ENCODE data around the gene MAN2B2. TPM values are rescaled to one million over a fixed set of nuclear protein-coding genes. Genes with fewer than 3 reads are reported as not detected.

The MAN2B2 gene
- total and polyA plus RNA-seq, 4 experiments from 2014 or later, result 11.2 to 53.2 (median 41.0) TPM

DNA sequence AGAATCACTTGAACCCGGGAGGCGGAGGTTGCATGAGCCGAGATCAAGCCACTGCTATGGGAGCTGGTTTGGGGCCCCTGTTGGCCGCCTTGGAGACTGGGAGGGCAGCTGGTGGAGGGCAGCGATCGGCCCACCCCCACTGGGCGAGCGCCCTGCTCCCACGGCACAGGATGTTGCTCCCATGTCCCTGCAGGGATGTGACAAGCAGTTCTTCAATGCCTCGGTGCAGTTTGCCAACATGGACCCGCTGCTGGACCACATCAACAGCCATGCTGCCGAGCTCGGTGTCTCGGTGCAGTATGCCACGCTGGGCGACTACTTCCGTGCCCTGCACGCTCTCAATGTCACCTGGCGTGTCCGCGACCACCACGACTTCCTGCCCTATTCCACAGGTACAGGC, 19.4 kb downstream of the MAN2B2 start:
- no peak overlapping the region for H3K4me3 Mint-ChIP-seq
- DNase-seq, result no peak
- no peak overlapping the region for H3K27ac Mint-ChIP-seq
- ChIA-PET CTCF (ENCODE audit: partially characterized antibody) (no interaction called here), POLR2A (ENCODE audit: partially characterized antibody) (no interaction called here)
- no peaks in the 10 kb centered on the region for H3K9me3 Mint-ChIP-seq
- Histone ChIP-seq H3K9me3 (ENCODE audit: control insufficient read depth in 1 of 2, low read length in 2 of 2) (no peaks in the 10 kb centered on the region), H3K4me1 (ENCODE audit: insufficient read depth, low read length) (no peaks in the 10 kb centered on the region), H3K27me3 (ENCODE audit: insufficient read depth, low read length) (no peaks in the 10 kb centered on the region), H3K36me3 (ENCODE audit: insufficient read depth, low read length) (peaks cover 20% of the 10 kb centered on the region), H3K4me3 (ENCODE audit: low read length in 2 of 2) (no peak overlapping the region), H3K27ac (ENCODE audit: low read depth, low read length) (no peak overlapping the region)
- peaks cover 17 to 59% of the 10 kb centered on the region in 2 donors for H3K36me3 Mint-ChIP-seq
- intact Hi-C loops (cut with micrococcal nuclease), result no loop called here
- no peaks in the 10 kb centered on the region for H3K27me3 Mint-ChIP-seq
- H3K4me1 Mint-ChIP-seq, result no peaks in the 10 kb centered on the region

GRCh38 chr4:6594826-6595355, 19.9 kb downstream of the MAN2B2 start:
- DNase-seq, result no peak
- intact Hi-C loops (cut with micrococcal nuclease), result no loop called here
- Histone ChIP-seq H3K4me3 (ENCODE audit: low read length in 2 of 2) (no peak overlapping the region), H3K27ac (ENCODE audit: low read depth, low read length) (no peak overlapping the region), H3K36me3 (ENCODE audit: insufficient read depth, low read length) (peaks cover 21% of the 10 kb centered on the region), H3K27me3 (ENCODE audit: insufficient read depth, low read length) (no peaks in the 10 kb centered on the region), H3K9me3 (ENCODE audit: control insufficient read depth in 1 of 2, low read length in 2 of 2) (no peaks in the 10 kb centered on the region), H3K4me1 (ENCODE audit: insufficient read depth, low read length) (no peaks in the 10 kb centered on the region)
- H3K36me3 Mint-ChIP-seq, result peaks cover 20 to 57% of the 10 kb centered on the region in 2 donors
- H3K27ac Mint-ChIP-seq, result no peak overlapping the region
- H3K9me3 Mint-ChIP-seq, result no peaks in the 10 kb centered on the region
- H3K4me1 Mint-ChIP-seq, result no peaks in the 10 kb centered on the region
- H3K4me3 Mint-ChIP-seq, result no peak overlapping the region
- ChIA-PET POLR2A (ENCODE audit: partially characterized antibody) (no interaction called here), CTCF (ENCODE audit: partially characterized antibody) (no interaction called here)
- H3K27me3 Mint-ChIP-seq, result no peaks in the 10 kb centered on the region

DNA sequence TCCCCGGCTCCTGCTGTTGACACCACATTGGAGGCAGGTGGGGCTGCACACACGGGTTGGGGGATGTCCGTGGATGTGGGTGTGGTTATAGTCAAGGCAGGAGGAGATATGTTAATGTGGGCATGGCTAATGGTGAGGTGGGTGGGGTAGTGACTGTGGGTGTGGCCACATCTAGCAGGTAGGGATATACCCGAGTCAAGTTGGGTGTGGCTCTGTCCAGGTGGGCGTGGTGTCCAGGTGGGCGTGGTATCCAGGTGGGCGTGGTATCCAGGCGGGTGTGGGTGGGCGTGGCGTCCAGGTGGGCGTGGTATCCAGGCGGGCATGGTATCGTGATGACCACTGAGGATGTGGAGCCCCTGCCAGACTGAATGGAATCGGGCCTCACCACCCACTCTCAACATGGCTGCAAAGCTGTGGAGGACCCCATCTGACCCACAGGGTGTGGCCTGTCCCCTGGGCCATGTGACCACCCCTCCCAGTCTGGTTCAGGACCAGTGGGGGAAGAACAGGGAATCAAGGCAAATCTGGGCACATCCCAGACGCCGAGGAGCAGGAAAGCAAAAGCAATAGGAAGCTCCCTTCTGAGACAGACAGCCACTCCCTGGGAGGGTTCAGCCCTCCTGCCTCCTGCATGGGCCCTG, 21.0 kb downstream of the MAN2B2 start:
- no peak overlapping the region for H3K4me3 ChIP-seq (ENCODE audit: low read length in 2 of 2)
- Mint-ChIP-seq H3K36me3 (peaks cover 24 to 61% of the 10 kb centered on the region in 2 donors), H3K4me1 (no peaks in the 10 kb centered on the region), H3K27me3 (no peaks in the 10 kb centered on the region), H3K27ac (no peak overlapping the region), H3K9me3 (no peaks in the 10 kb centered on the region), H3K4me3 (no peak overlapping the region)
- H3K9me3 ChIP-seq (ENCODE audit: control insufficient read depth in 1 of 2, low read length in 2 of 2), result no peaks in the 10 kb centered on the region
- H3K27me3 ChIP-seq (ENCODE audit: insufficient read depth, low read length), result no peaks in the 10 kb centered on the region
- peaks cover 33% of the 10 kb centered on the region for H3K36me3 ChIP-seq (ENCODE audit: insufficient read depth, low read length)
- H3K27ac ChIP-seq (ENCODE audit: low read depth, low read length), result no peak overlapping the region
- intact Hi-C loops (cut with micrococcal nuclease), result no loop called here
- ChIA-PET POLR2A (ENCODE audit: partially characterized antibody) (no interaction called here), CTCF (ENCODE audit: partially characterized antibody) (no interaction called here)
- no peaks in the 10 kb centered on the region for H3K4me1 ChIP-seq (ENCODE audit: insufficient read depth, low read length)
- no peak for DNase-seq

GRCh38 chr4:6596948-6597347, 22.0 kb downstream of the MAN2B2 start:
- Mint-ChIP-seq H3K4me1 (no peaks in the 10 kb centered on the region), H3K27me3 (no peaks in the 10 kb centered on the region), H3K9me3 (no peaks in the 10 kb centered on the region), H3K27ac (no peak overlapping the region), H3K4me3 (no peak overlapping the region), H3K36me3 (peaks cover 26 to 64% of the 10 kb centered on the region in 2 donors)
- no peak for DNase-seq
- ChIA-PET POLR2A (ENCODE audit: partially characterized antibody) (no interaction called here), CTCF (ENCODE audit: partially characterized antibody) (no interaction called here)
- Histone ChIP-seq H3K36me3 (ENCODE audit: insufficient read depth, low read length) (peaks cover 34% of the 10 kb centered on the region), H3K27ac (ENCODE audit: low read depth, low read length) (no peak overlapping the region), H3K4me1 (ENCODE audit: insufficient read depth, low read length) (no peaks in the 10 kb centered on the region), H3K9me3 (ENCODE audit: control insufficient read depth in 1 of 2, low read length in 2 of 2) (no peaks in the 10 kb centered on the region), H3K4me3 (ENCODE audit: low read length in 2 of 2) (no peak overlapping the region), H3K27me3 (ENCODE audit: insufficient read depth, low read length) (no peaks in the 10 kb centered on the region)
- intact Hi-C loops (cut with micrococcal nuclease), result no loop called here

DNA sequence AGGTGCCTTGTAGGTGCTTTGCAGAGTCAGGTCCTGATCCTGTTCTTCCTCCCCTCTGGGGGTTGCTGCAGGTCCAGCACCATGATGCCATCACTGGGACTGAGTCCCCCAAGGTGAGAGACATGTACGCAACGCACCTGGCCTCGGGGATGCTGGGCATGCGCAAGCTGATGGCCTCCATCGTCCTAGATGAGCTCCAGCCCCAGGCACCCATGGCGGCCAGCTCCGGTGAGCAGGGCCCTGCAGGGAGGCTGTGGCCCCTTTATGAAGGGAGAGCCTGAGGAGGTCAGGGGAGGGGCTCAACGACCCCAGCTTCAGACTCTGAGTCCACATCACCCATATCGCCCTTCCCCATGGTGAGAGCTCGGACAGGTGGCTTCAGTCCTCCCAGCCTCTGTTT, 23.1 kb downstream of the MAN2B2 start:
- Mint-ChIP-seq H3K4me3 (no peak overlapping the region), H3K9me3 (no peaks in the 10 kb centered on the region), H3K4me1 (no peaks in the 10 kb centered on the region), H3K27ac (no peak overlapping the region), H3K36me3 (peaks cover 37 to 68% of the 10 kb centered on the region in 2 donors), H3K27me3 (no peaks in the 10 kb centered on the region)
- DNase-seq, result no peak
- no peaks in the 10 kb centered on the region for H3K27me3 ChIP-seq (ENCODE audit: insufficient read depth, low read length)
- CTCF ChIA-PET (ENCODE audit: partially characterized antibody), result no interaction called here
- no peaks in the 10 kb centered on the region for H3K4me1 ChIP-seq (ENCODE audit: insufficient read depth, low read length)
- H3K9me3 ChIP-seq (ENCODE audit: control insufficient read depth in 1 of 2, low read length in 2 of 2), result no peaks in the 10 kb centered on the region
- H3K4me3 ChIP-seq (ENCODE audit: low read length in 2 of 2), result no peak overlapping the region
- intact Hi-C loops (cut with micrococcal nuclease), result no loop called here
- H3K36me3 ChIP-seq (ENCODE audit: insufficient read depth, low read length), result peaks cover 44% of the 10 kb centered on the region
- H3K27ac ChIP-seq (ENCODE audit: low read depth, low read length), result no peak overlapping the region
- POLR2A ChIA-PET (ENCODE audit: partially characterized antibody), result interaction anchor here (0.5 to 1.0 kb wide), 2 partner anchors 42 to 1624 kb away, joined by 3 to 4 read pairs; partner anchors contain the start of gene MRFAP1

DNA sequence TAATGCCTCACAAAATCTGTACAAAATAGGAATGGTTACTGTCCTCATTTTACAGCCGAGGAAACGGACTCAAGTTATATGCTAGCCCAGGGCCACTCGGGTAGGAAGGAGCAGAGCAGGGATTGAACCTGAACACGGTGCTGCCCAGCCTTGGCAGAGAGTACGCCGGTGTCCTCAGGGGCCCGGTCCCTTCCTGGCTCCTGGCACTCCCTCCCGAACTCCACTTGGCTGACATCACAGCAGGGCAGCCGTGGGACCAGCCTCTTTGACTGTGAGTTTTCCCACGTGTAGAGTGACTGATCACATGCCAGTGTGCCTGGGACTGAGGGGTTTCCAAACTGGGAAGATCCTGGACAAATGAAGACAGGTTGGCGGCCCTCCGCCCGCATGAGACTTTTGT, 23.7 kb downstream of the MAN2B2 start:
- CTCF ChIA-PET (ENCODE audit: partially characterized antibody), result no interaction called here
- intact Hi-C loops (cut with micrococcal nuclease), result no loop called here
- H3K36me3 ChIP-seq (ENCODE audit: insufficient read depth, low read length), result peaks cover 46% of the 10 kb centered on the region

GRCh38 chr4:6601661-6602250, 26.8 kb downstream of the MAN2B2 start:
- Mint-ChIP-seq H3K4me3 (no peak overlapping the region), H3K4me1 (no peaks in the 10 kb centered on the region), H3K27ac (peak overlapping the region in 1 of 7 donors; percentile 35), H3K27me3 (no peaks in the 10 kb centered on the region), H3K36me3 (peaks cover 55 to 77% of the 10 kb centered on the region in 2 donors), H3K9me3 (peaks cover 0 to 14% (median 4%) of the 10 kb centered on the region in 8 donors)
- Histone ChIP-seq H3K36me3 (ENCODE audit: insufficient read depth, low read length) (peaks cover 61% of the 10 kb centered on the region), H3K4me1 (ENCODE audit: insufficient read depth, low read length) (no peaks in the 10 kb centered on the region), H3K27me3 (ENCODE audit: insufficient read depth, low read length) (no peaks in the 10 kb centered on the region), H3K4me3 (ENCODE audit: low read length in 2 of 2) (no peak overlapping the region), H3K9me3 (ENCODE audit: control insufficient read depth in 1 of 2, low read length in 2 of 2) (peaks cover 0 to 8% of the 10 kb centered on the region in 2 donors), H3K27ac (ENCODE audit: low read depth, low read length) (no peak overlapping the region)
- no peak for DNase-seq
- ChIA-PET CTCF (ENCODE audit: partially characterized antibody) (no interaction called here), POLR2A (ENCODE audit: partially characterized antibody) (no interaction called here)
- intact Hi-C loops (cut with micrococcal nuclease), result no loop called here

More for the DNA sequence above, 23.7 kb downstream of the MAN2B2 start:
- H3K4me3 ChIP-seq (ENCODE audit: low read length in 2 of 2), result no peak overlapping the region
- Mint-ChIP-seq H3K36me3 (peaks cover 41 to 67% of the 10 kb centered on the region in 2 donors), H3K4me1 (no peaks in the 10 kb centered on the region), H3K27me3 (no peaks in the 10 kb centered on the region), H3K4me3 (no peak overlapping the region), H3K9me3 (peaks cover 0 to under 1% (median 0%) of the 10 kb centered on the region in 8 donors), H3K27ac (no peak overlapping the region)
- POLR2A ChIA-PET (ENCODE audit: partially characterized antibody), result interaction anchor here (1.0 kb wide), 1 partner anchor 42 kb away, joined by 4 read pairs; the partner anchor contains the start of gene MRFAP1
- DNase-seq, result no peak
- no peak overlapping the region for H3K27ac ChIP-seq (ENCODE audit: low read depth, low read length)
- no peaks in the 10 kb centered on the region for H3K9me3 ChIP-seq (ENCODE audit: control insufficient read depth in 1 of 2, low read length in 2 of 2)
- H3K4me1 ChIP-seq (ENCODE audit: insufficient read depth, low read length), result no peaks in the 10 kb centered on the region
- no peaks in the 10 kb centered on the region for H3K27me3 ChIP-seq (ENCODE audit: insufficient read depth, low read length)

Data from CD4-positive, alpha-beta memory T cell (primary cell).